HG03066 (cell line): ENCODE measurements around the gene NAB2.
"Not testable (repeated sequence)": the region's sequence is repeated elsewhere in the genome, so short reads cannot be mapped to it uniquely, and the experiment has no call there.

Experiments
- ATAC-seq: cut with Tn5 transposase; IDR thresholded peaks from one replicate; pipeline ENCODE4 v1.9.1; 2021; ENCODE audit warnings: low read depth; ENCODE audit not compliant: unreplicated experiment

The NAB2 gene

GRCh38 chr12:57088354-57089270, at the start of gene NAB2:
TSS of gene NAB2 (plus strand) at chr12:57089114. CDS start at chr12:57089272, 158 bp downstream.
- ATAC-seq = peak; percentile 44

DNA sequence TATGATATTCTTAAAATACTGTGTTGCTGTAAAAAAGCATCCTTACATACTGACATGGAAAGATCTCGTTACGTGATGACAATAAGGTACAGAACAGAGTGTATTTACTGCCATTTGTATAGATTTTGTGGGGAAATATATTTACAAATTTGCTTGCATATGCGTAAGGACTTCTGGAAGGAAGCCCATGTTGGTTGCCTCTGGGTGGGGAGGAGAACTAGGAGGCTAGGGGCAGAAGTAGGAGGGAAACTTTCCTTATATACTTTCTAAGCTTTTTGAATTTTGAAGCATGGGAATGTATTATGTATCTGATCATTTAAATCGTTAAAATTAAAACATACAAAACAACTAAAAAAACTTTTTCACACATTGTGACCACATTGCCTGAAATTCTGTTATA, 48.7 kb upstream of the NAB2 start:
- no peak for ATAC-seq

DNA sequence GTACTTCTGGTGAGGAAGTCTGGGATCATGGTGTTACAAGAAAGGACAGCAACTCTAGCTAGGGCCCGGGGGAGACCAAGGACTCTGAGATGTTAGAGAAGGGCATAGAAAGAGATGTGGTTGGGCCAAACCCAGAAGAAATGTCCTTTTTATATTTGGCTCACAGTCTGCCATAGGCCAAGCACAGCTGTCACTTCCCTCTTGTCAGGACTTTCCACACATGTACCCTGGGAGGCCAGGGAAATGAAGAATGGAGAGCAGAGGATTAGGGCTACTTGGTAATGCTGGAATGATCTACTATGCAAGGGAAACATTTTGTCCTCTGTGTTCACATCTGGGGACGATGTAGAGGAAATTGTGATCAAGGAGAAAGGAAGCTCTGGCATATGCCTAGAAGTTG, 48.2 kb upstream of the NAB2 start:
- no peak for ATAC-seq

- ATAC-seq = no peak
Observed at GRCh38 chr12:57042695-57043094, 46.2 kb upstream of the NAB2 start.

- ATAC-seq = no peak
Observed at GRCh38 chr12:57044468-57044867, 44.4 kb upstream of the NAB2 start.

GRCh38 chr12:57044889-57045288, 44.0 kb upstream of the NAB2 start:
- ATAC-seq = no peak

DNA sequence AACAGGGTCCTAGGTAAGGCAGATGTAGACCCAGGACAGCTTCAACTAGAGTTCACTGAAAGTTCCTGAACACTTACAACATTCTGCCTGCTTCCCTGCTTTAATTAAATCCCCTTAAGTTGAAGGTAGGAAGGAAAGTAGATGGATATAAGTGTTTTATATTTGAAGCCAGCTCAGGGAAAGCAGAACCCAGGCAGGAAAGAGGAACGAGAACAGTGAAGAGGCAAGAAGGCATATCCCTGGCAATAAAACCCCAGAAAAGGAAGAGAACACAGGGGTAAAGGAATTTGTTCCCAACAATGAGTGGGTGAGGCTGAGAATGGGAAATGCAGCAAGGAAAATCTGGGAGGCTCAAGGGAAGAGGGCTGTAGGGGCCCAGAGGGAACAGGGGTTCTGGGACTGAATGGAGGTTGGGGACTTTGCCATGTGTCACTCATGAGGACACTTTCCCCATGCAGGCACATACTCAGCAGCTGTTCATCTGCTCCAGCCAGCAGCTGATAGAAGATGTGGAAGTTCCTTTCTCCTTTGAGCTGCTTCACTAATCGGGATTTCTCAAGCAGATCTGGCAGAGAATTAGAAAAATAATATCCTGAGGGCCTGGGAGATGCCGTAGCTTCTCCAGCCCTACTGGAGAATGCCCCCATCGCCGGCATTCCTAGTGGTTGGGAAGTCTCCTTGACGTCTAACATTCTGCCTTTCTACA, 42.7 kb upstream of the NAB2 start:
- ATAC-seq = no peak

DNA sequence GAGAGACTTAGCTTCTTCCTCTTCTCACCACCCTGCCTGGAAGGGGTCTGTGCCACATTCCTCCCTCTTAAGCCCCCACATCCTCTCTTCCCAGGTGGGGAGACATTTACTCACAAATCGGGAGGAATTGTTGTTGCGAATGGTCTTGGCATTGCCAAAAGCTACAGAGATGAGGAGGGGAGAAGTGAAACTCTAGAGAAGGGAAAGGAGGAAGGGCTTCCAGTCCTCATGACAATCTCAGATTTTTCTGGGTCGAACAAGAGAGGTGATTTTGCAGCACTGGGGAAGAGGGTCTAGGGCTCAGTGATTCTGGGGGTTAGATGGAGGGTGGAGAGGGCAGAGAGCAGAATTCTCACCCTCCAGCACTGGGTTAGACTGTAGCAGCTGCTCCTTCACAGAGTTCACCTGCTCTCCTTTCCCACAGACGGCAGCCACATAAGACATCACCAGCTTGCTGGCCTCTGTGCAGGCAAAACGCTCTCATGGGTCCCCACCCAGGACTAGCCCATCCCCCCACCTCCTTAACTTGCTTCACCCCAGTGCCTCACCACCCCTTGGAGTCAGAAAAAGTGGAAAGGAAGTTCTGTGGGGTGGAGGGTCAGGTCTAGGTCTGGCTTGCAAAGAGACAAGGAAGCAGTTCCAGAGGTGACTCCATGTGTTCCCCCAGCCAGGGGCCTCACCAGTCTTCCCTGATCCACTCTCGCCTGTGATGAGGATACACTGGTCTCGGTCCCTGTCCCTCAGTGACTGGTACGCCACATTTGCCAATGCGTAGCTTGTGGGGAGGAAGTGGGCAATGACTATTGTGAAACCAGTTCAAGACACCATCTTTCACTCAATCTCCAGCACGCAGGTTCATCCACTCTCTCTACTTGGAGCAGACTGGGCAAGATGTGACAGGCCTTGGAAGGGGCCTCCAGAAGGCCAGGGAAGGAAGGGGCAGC, 41.7 kb upstream of the NAB2 start:
- no peak for ATAC-seq

DNA sequence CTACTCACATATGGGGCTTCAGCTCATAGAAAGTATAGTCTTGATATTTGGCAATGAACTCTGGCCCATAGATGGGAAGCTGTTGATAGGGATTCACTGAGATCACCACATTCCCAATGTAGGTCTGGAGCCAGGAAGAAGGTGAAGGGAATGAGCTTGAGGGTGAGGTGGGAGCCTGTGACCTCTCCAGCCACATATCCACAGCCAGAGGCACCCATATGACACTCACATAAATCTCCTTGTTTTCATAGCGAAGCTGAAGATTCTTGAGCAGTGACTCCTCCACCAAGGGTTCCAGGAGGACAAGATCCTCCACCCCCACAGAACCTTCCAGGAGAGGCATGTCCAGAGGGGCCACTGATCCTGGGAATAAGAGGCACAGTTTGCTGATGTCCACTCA, 40.9 kb upstream of the NAB2 start:
- no peak for ATAC-seq

- ATAC-seq = no peak
Observed at GRCh38 chr12:57048423-57049118, 40.3 kb upstream of the NAB2 start.

DNA sequence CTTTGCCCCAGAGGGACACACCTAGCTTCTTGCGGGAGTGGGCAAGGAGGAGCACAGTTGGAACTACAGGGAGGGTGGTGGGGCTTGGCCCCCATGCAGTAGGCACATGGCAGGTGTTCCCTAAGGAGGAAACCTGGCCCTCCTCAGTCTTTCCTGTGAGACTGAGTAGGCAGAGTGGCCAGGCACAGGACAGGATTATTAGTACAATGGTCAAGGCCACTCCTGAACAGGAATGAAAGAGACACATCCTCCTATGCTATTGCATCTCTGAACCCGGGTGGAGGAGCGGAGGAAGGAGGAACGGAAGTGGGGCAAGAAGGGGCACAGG, 39.8 kb upstream of the NAB2 start:
- no peak for ATAC-seq

DNA sequence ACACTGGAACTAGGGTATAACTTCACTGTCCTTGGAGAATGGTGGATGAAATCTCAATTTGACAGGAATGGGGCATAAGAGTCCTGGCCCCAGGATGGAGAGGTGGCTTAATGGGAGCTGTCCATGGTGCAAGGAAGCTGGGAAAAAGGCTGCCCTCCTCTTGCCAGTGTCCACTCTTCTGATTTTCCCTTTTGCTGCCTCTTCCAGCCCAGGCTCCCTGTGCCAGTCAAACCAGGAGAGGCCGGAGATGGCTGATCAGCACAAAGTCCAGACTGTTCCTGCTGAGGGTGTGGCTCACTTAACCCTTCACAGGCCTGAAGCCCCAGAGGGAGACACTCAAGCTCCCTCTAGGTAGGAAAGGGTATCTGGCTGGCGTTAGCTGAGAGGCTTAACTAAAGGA, 39.0 kb upstream of the NAB2 start, which contains the start of gene MYO1A:
Gene MYO1A, minus strand, starts transcription at position 240 of the 400 bp plus-strand sequence. CDS start 1,806 bp downstream, outside the sequence.
- no peak for ATAC-seq

- no peak for ATAC-seq
Observed at GRCh38 chr12:57051011-57051410, 37.9 kb upstream of the NAB2 start.

DNA sequence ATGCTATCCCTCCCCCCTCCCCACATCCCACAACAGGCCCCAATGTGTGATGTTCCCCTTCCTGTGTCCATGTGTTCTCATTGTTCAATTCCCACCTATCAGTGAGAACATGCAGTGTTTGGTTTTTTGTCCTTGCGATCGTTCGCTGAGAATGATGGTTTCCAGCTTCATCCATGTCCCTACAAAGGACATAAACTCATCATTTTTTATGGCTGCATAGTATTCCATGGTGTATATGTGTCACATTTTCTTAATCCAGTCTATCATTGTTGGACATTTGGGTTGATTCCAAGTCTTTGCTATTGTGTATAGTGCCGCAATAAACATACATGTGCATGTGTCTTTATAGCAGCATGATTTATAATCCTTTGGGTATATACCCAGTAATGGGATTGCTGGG, 35.8 kb upstream of the NAB2 start:
- not testable (repeated sequence) for ATAC-seq

DNA sequence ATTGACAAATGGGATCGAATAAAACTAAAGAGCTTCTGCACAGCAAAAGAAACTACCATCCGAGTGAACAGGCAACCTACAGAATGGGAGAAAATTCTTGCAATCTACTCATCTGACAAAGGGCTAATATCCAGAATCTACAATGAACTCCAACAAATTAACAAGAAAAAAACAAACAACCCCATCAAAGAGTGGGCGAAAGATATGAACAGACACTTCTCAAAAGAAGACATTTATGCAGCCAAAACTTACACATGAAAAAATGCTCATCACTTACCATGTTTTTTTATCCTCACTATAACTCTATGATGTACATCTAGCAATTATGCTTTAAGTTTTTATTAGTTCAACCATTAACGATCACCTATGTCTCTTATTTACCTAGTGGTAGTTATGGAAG, 35.0 kb upstream of the NAB2 start:
- ATAC-seq = not testable (repeated sequence)

GRCh38 chr12:57055824-57056223, 33.1 kb upstream of the NAB2 start:
- ATAC-seq = no peak

- ATAC-seq = no peak
Observed at GRCh38 chr12:57057067-57057751, 31.7 kb upstream of the NAB2 start.

DNA sequence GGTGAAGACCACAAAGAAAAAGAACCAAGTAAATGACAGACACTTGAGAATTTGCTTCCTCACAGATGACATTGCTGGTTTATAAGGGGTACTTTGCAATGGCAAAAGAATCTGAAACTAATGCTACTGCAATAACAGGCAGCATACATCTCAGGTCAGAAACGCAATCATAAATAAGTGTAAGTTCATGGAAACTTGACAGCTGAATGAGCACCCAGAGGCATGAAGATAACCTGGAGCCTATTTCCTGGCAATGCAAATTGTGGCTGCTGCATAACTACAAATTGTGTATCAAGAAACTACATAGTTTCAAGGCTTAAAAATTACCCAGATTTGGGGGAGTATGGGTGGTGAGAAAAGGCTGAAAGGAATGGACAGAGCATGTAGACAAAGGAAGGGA, 30.5 kb upstream of the NAB2 start:
- no peak for ATAC-seq

DNA sequence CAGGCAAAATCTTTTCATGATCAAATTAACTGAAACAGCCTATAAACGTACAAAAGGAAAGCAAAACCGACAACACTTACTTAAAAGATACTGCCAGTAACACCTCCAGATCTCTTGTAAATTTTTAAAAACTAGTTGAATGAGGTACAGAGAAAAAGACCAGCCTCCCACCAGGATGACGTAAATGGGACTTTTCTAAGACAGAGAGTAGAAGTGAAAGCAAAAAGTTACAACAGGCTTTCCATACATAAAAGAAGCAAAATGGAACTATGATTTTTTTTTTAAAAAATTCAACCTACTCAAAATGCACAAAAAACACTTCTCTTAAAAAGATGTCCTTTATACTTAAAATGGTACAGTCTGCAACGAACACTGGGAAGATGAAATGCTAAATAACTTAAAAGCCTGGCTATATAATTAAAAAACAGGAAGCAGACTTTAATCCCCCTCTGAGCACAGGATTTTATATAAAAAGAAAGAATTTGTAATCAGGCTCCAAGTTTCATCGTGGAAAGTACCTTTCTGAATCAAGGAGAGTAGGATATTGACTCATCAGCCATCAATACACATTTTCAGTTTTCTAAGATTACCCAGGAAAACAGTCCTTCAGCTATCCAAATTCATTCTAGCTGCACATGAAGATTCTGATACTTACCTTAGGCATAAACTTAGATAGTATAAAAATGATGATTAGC, 24.8 kb upstream of the NAB2 start:
- peak; percentile 80 for ATAC-seq
